MCF 10A (cell line): ENCODE data around the gene RAD51. TPM values are rescaled to one million over a fixed set of nuclear protein-coding genes. Genes with fewer than 3 reads are reported as not detected.
A peak's percentile ranks its signal among the peaks of the same experiment; 100 is the strongest.

Source experiments
- BruUV-seq: library from RNA; stranded (reverse); fragments of 400-500 nt; replicated peaks from 2 replicates; lab custom pipeline; 2021; lab: Mats Ljungman, UMichigan
- CTCF ChIA-PET: fragments of 300-600 bp; sonication (Branson Sonifier 250); formaldehyde crosslinking; extraction: SDS; loops from one replicate; lab custom pipeline; 2021; ENCODE audit warnings: antibody characterized with exemption, inconsistent platforms; lab: Yijun Ruan, JAX
- POLR2A ChIA-PET: fragments of 300-600, 350-650 bp; sonication (Branson Sonifier 250); formaldehyde crosslinking; extraction: SDS; loops from one replicate; lab custom pipeline; 2020; ENCODE audit warnings: antibody characterized with exemption, inconsistent platforms; lab: Yijun Ruan, JAX
- DNase-seq: peaks from one replicate; pipeline ENCODE4 v3.0.0-alpha.2; 2018; ENCODE audit not compliant: unreplicated experiment
- H3K27ac Mint-ChIP-seq: one replicate; pipeline ENCODE4 v1.8.0; 2022; ENCODE audit warnings: mild to moderate bottlenecking, low read depth, mixed read lengths; ENCODE audit not compliant: unreplicated experiment
- H3K27me3 Mint-ChIP-seq: one replicate; pipeline ENCODE4 v1.8.0; 2022; ENCODE audit warnings: mixed read lengths; ENCODE audit not compliant: insufficient read depth, unreplicated experiment
- H3K36me3 Mint-ChIP-seq: one replicate; pipeline ENCODE4 v1.8.0; 2022; ENCODE audit warnings: mild to moderate bottlenecking, moderate library complexity, mixed read lengths; ENCODE audit not compliant: insufficient read depth, unreplicated experiment
- H3K4me1 Mint-ChIP-seq: one replicate; pipeline ENCODE4 v1.8.0; 2022; ENCODE audit warnings: mixed read lengths; ENCODE audit not compliant: insufficient read depth, unreplicated experiment
- H3K4me3 Mint-ChIP-seq: one replicate; pipeline ENCODE4 v1.8.0; 2022; ENCODE audit warnings: mild to moderate bottlenecking, moderate library complexity, mixed read lengths; ENCODE audit not compliant: unreplicated experiment
- H3K9me3 Mint-ChIP-seq: one replicate; pipeline ENCODE4 v1.8.0; 2022; ENCODE audit warnings: mixed read lengths; ENCODE audit not compliant: unreplicated experiment
- intact Hi-C: fragments of 100-400 bp; cut with micrococcal nuclease; formaldehyde crosslinking; loops from 2 replicates; pipeline ENCODE4 v1.14.1; 2022
- total RNA-seq: library from RNA; stranded (reverse); gene quantifications from 2 replicates; pipeline ENCODE4 v1.2.3, GENCODE V29; 2022
- TF ChIP-seq, protein P1 (sequence below): fragments of 200-600 bp; IDR thresholded peaks from one replicate; pipeline ENCODE4 v1.8.0; 2022; ENCODE audit warnings: antibody characterized with exemption, mild to moderate bottlenecking; ENCODE audit not compliant: unreplicated experiment

RAD51 gene
- total RNA-seq, 1 experiment from 2014 or later, result 7.1 TPM

GRCh38 chr15:40739854-40740253 is 44.9 kb downstream of the RAD51 start:
- TF ChIP-seq, protein P1, sequence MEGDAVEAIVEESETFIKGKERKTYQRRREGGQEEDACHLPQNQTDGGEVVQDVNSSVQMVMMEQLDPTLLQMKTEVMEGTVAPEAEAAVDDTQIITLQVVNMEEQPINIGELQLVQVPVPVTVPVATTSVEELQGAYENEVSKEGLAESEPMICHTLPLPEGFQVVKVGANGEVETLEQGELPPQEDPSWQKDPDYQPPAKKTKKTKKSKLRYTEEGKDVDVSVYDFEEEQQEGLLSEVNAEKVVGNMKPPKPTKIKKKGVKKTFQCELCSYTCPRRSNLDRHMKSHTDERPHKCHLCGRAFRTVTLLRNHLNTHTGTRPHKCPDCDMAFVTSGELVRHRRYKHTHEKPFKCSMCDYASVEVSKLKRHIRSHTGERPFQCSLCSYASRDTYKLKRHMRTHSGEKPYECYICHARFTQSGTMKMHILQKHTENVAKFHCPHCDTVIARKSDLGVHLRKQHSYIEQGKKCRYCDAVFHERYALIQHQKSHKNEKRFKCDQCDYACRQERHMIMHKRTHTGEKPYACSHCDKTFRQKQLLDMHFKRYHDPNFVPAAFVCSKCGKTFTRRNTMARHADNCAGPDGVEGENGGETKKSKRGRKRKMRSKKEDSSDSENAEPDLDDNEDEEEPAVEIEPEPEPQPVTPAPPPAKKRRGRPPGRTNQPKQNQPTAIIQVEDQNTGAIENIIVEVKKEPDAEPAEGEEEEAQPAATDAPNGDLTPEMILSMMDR, result no peak
- H3K27ac Mint-ChIP-seq, result no peak overlapping the region
- no peak overlapping the region for H3K4me3 Mint-ChIP-seq
- ChIA-PET POLR2A (interaction anchor here (2.0 kb wide), 1 partner anchor 45 kb away, joined by 7 read pairs; the partner anchor contains the start of gene RAD51), CTCF (interaction anchor here (0.6 to 1.4 kb wide), 3 partner anchors 41 to 164 kb away, joined by 3 to 7 read pairs (median 4); no protein-coding TSS in a partner anchor)
- peaks cover 7% of the 10 kb centered on the region for H3K4me1 Mint-ChIP-seq
- intact Hi-C loops, result no loop called here
- no peaks in the 10 kb centered on the region for H3K9me3 Mint-ChIP-seq
- DNase-seq, result no peak
- H3K36me3 Mint-ChIP-seq, result peaks cover 97% of the 10 kb centered on the region
- no TSS peak for BruUV-seq
- H3K27me3 Mint-ChIP-seq, result no peaks in the 10 kb centered on the region

GRCh38 chr15:40743485-40743901 is 48.5 kb downstream of the RAD51 start:
- intact Hi-C loops, result no loop called here
- Mint-ChIP-seq H3K36me3 (peaks cover 62% of the 10 kb centered on the region), H3K27ac (peak overlapping the region; percentile 33), H3K4me1 (peaks cover 7% of the 10 kb centered on the region), H3K4me3 (no peak overlapping the region), H3K9me3 (no peaks in the 10 kb centered on the region), H3K27me3 (no peaks in the 10 kb centered on the region)
- ChIA-PET POLR2A (interaction anchor here (0.8 to 2.0 kb wide), 10 partner anchors 9 to 147 kb away, joined by 3 to 14 read pairs (median 4); partner anchors contain the start of genes C15orf62 and GCHFR), CTCF (interaction anchor here (0.6 to 1.9 kb wide), 10 partner anchors 10 to 505 kb away, joined by 3 to 10 read pairs (median 4); partner anchors contain the start of gene VPS18)
- no peak for DNase-seq
- no TSS peak for BruUV-seq
- TF ChIP-seq, protein P1, result no peak

- no peaks in the 10 kb centered on the region for H3K9me3 Mint-ChIP-seq
- peaks cover 7% of the 10 kb centered on the region for H3K4me1 Mint-ChIP-seq
- H3K36me3 Mint-ChIP-seq, result peaks cover 62% of the 10 kb centered on the region
- H3K4me3 Mint-ChIP-seq, result no peak overlapping the region
- TF ChIP-seq, protein P1, result no peak
- ChIA-PET CTCF (interaction anchor here (0.5 to 1.9 kb wide), 16 partner anchors 9 to 506 kb away, joined by 3 to 10 read pairs (median 4); partner anchors contain the start of genes VPS18 and ZFYVE19), POLR2A (interaction anchor here (0.8 to 2.0 kb wide), 11 partner anchors 9 to 147 kb away, joined by 3 to 14 read pairs (median 4); partner anchors contain the start of genes C15orf62, GCHFR and RAD51)
- intact Hi-C loops, result no loop called here
- DNase-seq, result peak; percentile 88
- no TSS peak for BruUV-seq
- H3K27me3 Mint-ChIP-seq, result no peaks in the 10 kb centered on the region
- peak overlapping the region; percentile 33 for H3K27ac Mint-ChIP-seq
Measured at GRCh38 chr15:40743921-40744814, 49.2 kb downstream of the RAD51 start.

- Mint-ChIP-seq H3K36me3 (peaks cover 59% of the 10 kb centered on the region), H3K9me3 (no peaks in the 10 kb centered on the region), H3K27me3 (no peaks in the 10 kb centered on the region), H3K27ac (no peak overlapping the region), H3K4me3 (no peak overlapping the region), H3K4me1 (peaks cover 7% of the 10 kb centered on the region)
- TF ChIP-seq, protein P1, result no peak
- BruUV-seq, result no TSS peak
- ChIA-PET CTCF (interaction anchor here (0.6 to 1.9 kb wide), 12 partner anchors 12 to 201 kb away, joined by 3 to 10 read pairs (median 4); partner anchors contain the start of genes VPS18 and ZFYVE19), POLR2A (interaction anchor here (1.0 to 2.0 kb wide), 7 partner anchors 8 to 100 kb away, joined by 3 to 14 read pairs (median 4); partner anchors contain the start of genes C15orf62, GCHFR and RAD51)
- no peak for DNase-seq
- intact Hi-C loops, result loop anchor here (5.0 kb wide), 1 partner anchor 113 kb away; no protein-coding TSS in a partner anchor
Measured at GRCh38 chr15:40744815-40745152, 49.8 kb downstream of the RAD51 start.
